SU-DHL-6 (cell line): ENCODE data around the gene DGKA.

Experiments
- H2AFZ ChIP-seq: fragments of 200-600 bp; sonication (generic); 2 replicates; pipeline ENCODE4 v1.6.1; 2014; ENCODE audit warnings: low read depth, mild to moderate bottlenecking, moderate library complexity, mixed read lengths, antibody characterized with exemption, low read length; ENCODE audit not compliant: severe bottlenecking
- H3F3A ChIP-seq: fragments of 200-600 bp; shearing (Covaris generic); 2 replicates; pipeline ENCODE4 v1.6.0; 2016; ENCODE audit warnings: antibody characterized with exemption, mild to moderate bottlenecking; ENCODE audit not compliant: insufficient read depth
- H3K27ac ChIP-seq: fragments of 200-600 bp; sonication (generic); 2 replicates; pipeline ENCODE4 v1.5.1; 2016; ENCODE audit warnings: low read depth, mild to moderate bottlenecking, low read length, moderate library complexity, mixed read lengths
- H3K27me3 ChIP-seq: fragments of 200-600 bp; sonication (generic), shearing (Covaris generic); 2 replicates; pipeline ENCODE4 v1.6.0; 2014; ENCODE audit warnings: mild to moderate bottlenecking, low read length
- H3K36me3 ChIP-seq: fragments of 200-600 bp; sonication (generic); 2 replicates; pipeline ENCODE4 v1.6.1; 2014; ENCODE audit warnings: mild to moderate bottlenecking, low read length, mixed read lengths
- H3K4me2 ChIP-seq: fragments of 300-600, 200-600 bp; shearing (Covaris generic), sonication (generic); 2 replicates; pipeline ENCODE4 v1.6.0; 2014; ENCODE audit warnings: low read length, low read depth, mild to moderate bottlenecking; ENCODE audit not compliant: poor library complexity, severe bottlenecking
- H3K4me3 ChIP-seq: fragments of 200-600 bp; sonication (generic); 2 replicates; pipeline ENCODE4 v1.5.1; 2014; ENCODE audit warnings: antibody characterized with exemption, low read length, mild to moderate bottlenecking, mixed read lengths; ENCODE audit not compliant: insufficient read depth, poor library complexity, severe bottlenecking
- H3K79me2 ChIP-seq: fragments of 200-600 bp; sonication (generic); 2 replicates; pipeline ENCODE4 v1.6.1; 2014; ENCODE audit warnings: mild to moderate bottlenecking, low read length, moderate library complexity; ENCODE audit not compliant: insufficient read depth
- H3K9ac ChIP-seq: fragments of 200-600 bp; sonication (generic); 2 replicates; pipeline ENCODE4 v1.7.0; 2014; ENCODE audit warnings: mild to moderate bottlenecking, low read length
- H3K9me2 ChIP-seq: fragments of 200-600 bp; sonication (generic); replicated peaks from 2 replicates; pipeline ENCODE4 v1.6.1; 2014; ENCODE audit warnings: low read length; ENCODE audit not compliant: insufficient read depth
- H3K9me3 ChIP-seq: fragments of 200-600 bp; sonication (generic); 2 replicates; pipeline ENCODE4 v1.6.1; 2014; ENCODE audit warnings: low read length, mixed read lengths; ENCODE audit not compliant: insufficient read depth
- H4K20me1 ChIP-seq: fragments of 200-600 bp; sonication (generic); 2 replicates; pipeline ENCODE4 v1.6.1; 2014; ENCODE audit warnings: low read depth, mild to moderate bottlenecking, antibody characterized with exemption, low read length, moderate library complexity, mixed read lengths
- CTCF ChIP-seq: fragments of 200-600 bp; sonication (generic); IDR thresholded peaks from one replicate; pipeline ENCODE4 v1.5.1; 2017; ENCODE audit warnings: antibody characterized with exemption, mild to moderate bottlenecking, low read length, moderate library complexity; ENCODE audit not compliant: insufficient read depth, poor library complexity, severe bottlenecking
- EZH2phosphoT487 ChIP-seq: fragments of 200-600 bp; sonication (generic), shearing (Covaris generic); conservative IDR thresholded peaks from 2 replicates; pipeline ENCODE4 v1.6.1; 2018; ENCODE audit warnings: mild to moderate bottlenecking, antibody characterized with exemption, low read length, moderate library complexity, mixed read lengths

The DGKA gene

DNA sequence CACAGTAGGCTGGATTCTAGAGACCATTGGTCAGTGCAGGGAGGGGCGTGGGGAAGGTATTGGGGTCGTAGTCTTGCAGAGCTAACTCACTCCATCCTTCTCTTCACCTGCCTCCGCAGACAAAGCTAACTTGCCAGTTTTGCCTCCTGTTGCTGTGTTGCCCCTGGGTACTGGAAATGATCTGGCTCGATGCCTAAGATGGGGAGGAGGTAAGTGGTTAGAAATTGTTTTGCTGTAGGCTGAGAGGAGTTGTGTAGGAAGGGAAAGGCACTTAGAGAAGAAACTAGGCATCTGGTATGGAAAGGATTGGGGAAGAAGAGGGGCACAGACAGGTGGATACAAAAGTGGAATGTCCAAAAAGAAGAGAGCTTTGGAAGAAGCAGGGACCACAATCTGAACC lies 11.1 kb downstream of the DGKA start:
- H2AFZ ChIP-seq = no peak overlapping the region
- no peaks in the 10 kb centered on the region for H3K9me2 ChIP-seq
- H3K27ac ChIP-seq = no peak overlapping the region
- no peak overlapping the region for H3K4me2 ChIP-seq
- no peaks in the 10 kb centered on the region for H3K9me3 ChIP-seq
- H4K20me1 ChIP-seq = no peaks in the 10 kb centered on the region
- H3K9ac ChIP-seq = no peak overlapping the region
- H3F3A ChIP-seq = 0 out of 2 replicates have a peak, but pooled peaks cover 4% of the 10 kb centered on the region
- TF ChIP-seq EZH2phosphoT487 = no peak
- no peak for TF ChIP-seq CTCF
- no peaks in the 10 kb centered on the region for H3K79me2 ChIP-seq
- H3K36me3 ChIP-seq = peaks cover 11% of the 10 kb centered on the region; the same call in 1 of the 2 replicates
- no peaks in the 10 kb centered on the region for H3K27me3 ChIP-seq
- H3K4me3 ChIP-seq = no peak overlapping the region

- Histone ChIP-seq H3K27me3 (no peaks in the 10 kb centered on the region), H3K9me2 (no peaks in the 10 kb centered on the region), H3K4me2 (no peak overlapping the region), H3K27ac (no peak overlapping the region), H3K79me2 (no peaks in the 10 kb centered on the region), H2AFZ (no peak overlapping the region), H4K20me1 (no peaks in the 10 kb centered on the region), H3K4me3 (no peak overlapping the region), H3F3A (0 out of 2 replicates have a peak, but pooled peaks cover 4% of the 10 kb centered on the region), H3K36me3 (peaks cover 11% of the 10 kb centered on the region; the same call in 1 of the 2 replicates), H3K9me3 (no peaks in the 10 kb centered on the region), H3K9ac (no peak overlapping the region)
- TF ChIP-seq EZH2phosphoT487 = no peak
- no peak for TF ChIP-seq CTCF
Measured at GRCh38 chr12:55942577-55943136, 11.7 kb downstream of the DGKA start.

DNA sequence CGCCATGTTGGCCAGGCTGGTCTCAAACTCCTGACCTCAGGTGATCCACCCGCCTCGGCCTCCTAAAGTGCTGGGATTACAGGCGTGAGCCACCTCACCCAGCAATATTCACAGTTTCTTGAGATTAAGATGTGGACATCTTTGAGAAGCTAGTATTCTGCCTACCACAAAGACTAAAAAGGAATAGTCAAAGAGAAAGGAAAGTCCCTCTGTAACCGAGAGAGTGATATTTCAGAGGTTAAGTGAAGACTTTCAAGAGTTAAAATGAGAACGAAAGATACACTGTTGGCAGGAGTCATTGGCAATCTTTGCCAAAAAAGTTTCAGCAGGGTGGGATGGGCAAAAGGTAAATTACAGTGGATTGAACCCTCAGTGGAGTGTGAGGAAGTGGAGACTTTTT lies 15.6 kb downstream of the DGKA start:
- peaks cover 6% of the 10 kb centered on the region; the same call in 1 of the 2 replicates for H3K36me3 ChIP-seq
- no peaks in the 10 kb centered on the region for H3K9me3 ChIP-seq
- TF ChIP-seq CTCF = no peak
- no peak for TF ChIP-seq EZH2phosphoT487
- no peaks in the 10 kb centered on the region for H3K79me2 ChIP-seq
- H3K4me3 ChIP-seq = no peak overlapping the region
- no peak overlapping the region for H3K9ac ChIP-seq
- H3K27ac ChIP-seq = no peak overlapping the region
- H3K4me2 ChIP-seq = no peak overlapping the region
- no peaks in the 10 kb centered on the region for H3K27me3 ChIP-seq
- no peaks in the 10 kb centered on the region for H3K9me2 ChIP-seq
- no peaks in the 10 kb centered on the region for H4K20me1 ChIP-seq
- H3F3A ChIP-seq = no peaks in the 10 kb centered on the region
- H2AFZ ChIP-seq = no peak overlapping the region
